Nephron (organoid): Measurements from ENCODE around the gene LPCAT2.
A peak's percentile ranks its signal among the peaks of the same experiment; 100 is the strongest.

Source experiments
- H3K27ac Mint-ChIP-seq, 3 experiments: 2 replicates each; pipeline ENCODE4 v1.8.0; 2020; ENCODE audit warnings: mixed read lengths in 3 of 3, mild to moderate bottlenecking in 2 of 3, moderate library complexity in 1 of 3
- H3K27me3 Mint-ChIP-seq: 2 replicates; pipeline ENCODE4 v1.8.0; 2021; ENCODE audit warnings: low read depth, mild to moderate bottlenecking, moderate library complexity, mixed read lengths
- H3K36me3 Mint-ChIP-seq: 2 replicates; pipeline ENCODE4 v1.8.0; 2020; ENCODE audit warnings: low read depth, mixed read lengths
- H3K4me1 Mint-ChIP-seq: 2 replicates; pipeline ENCODE4 v1.8.0; 2020; ENCODE audit warnings: mixed read lengths
- H3K4me3 Mint-ChIP-seq, 3 experiments: 2 replicates each; pipeline ENCODE4 v1.8.0; 2020; ENCODE audit warnings: mild to moderate bottlenecking in 3 of 3, mixed read lengths in 3 of 3, moderate library complexity in 2 of 3
- H3K9me3 Mint-ChIP-seq: 2 replicates; pipeline ENCODE4 v1.8.0; 2020; ENCODE audit warnings: mixed read lengths
- TF ChIP-seq, protein P1 (sequence below), 3 experiments: fragments of 200-600 bp; sonication (generic); IDR thresholded peaks; one replicate each; pipeline ENCODE4 v1.5.0; 2021; ENCODE audit warnings: antibody characterized with exemption in 3 of 3; ENCODE audit not compliant: unreplicated experiment in 3 of 3

LPCAT2 gene

DNA sequence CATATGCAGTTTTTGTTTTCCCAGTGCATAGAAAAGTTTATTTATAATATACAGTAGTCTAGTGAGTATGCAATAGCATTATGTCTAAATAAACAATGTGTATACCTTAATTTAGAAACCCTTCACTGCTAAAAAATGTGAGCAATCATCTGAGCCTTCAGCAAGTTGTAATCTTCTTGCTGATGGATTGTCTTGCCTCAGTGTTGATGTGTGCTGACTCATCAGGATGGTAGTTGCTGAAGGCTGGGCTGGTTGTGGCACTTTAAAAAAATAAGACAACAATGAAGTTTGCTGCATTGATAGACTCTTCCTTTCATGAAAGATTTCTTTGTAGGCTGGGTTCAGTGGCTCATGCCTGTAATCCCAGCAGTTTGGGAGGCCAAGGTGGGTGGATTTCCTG lies 43.7 kb downstream of the LPCAT2 start:
- TF ChIP-seq, protein P1, sequence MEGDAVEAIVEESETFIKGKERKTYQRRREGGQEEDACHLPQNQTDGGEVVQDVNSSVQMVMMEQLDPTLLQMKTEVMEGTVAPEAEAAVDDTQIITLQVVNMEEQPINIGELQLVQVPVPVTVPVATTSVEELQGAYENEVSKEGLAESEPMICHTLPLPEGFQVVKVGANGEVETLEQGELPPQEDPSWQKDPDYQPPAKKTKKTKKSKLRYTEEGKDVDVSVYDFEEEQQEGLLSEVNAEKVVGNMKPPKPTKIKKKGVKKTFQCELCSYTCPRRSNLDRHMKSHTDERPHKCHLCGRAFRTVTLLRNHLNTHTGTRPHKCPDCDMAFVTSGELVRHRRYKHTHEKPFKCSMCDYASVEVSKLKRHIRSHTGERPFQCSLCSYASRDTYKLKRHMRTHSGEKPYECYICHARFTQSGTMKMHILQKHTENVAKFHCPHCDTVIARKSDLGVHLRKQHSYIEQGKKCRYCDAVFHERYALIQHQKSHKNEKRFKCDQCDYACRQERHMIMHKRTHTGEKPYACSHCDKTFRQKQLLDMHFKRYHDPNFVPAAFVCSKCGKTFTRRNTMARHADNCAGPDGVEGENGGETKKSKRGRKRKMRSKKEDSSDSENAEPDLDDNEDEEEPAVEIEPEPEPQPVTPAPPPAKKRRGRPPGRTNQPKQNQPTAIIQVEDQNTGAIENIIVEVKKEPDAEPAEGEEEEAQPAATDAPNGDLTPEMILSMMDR (IDR thresholded peaks at IDR 0.05; ENCODE audit: unreplicated experiment in 3 of 3): no peak
- H3K36me3 Mint-ChIP-seq: peaks cover 27% of the 10 kb centered on the region
- H3K27ac Mint-ChIP-seq: no peak overlapping the region
- H3K27me3 Mint-ChIP-seq: no peaks in the 10 kb centered on the region
- peaks cover 23% of the 10 kb centered on the region for H3K9me3 Mint-ChIP-seq
- H3K4me3 Mint-ChIP-seq: no peak overlapping the region
- H3K4me1 Mint-ChIP-seq: no peaks in the 10 kb centered on the region

- H3K36me3 Mint-ChIP-seq: peaks cover 27% of the 10 kb centered on the region
- no peak overlapping the region for H3K4me3 Mint-ChIP-seq
- TF ChIP-seq, protein P1 (IDR thresholded peaks at IDR 0.05; ENCODE audit: unreplicated experiment in 3 of 3): no peak
- H3K27me3 Mint-ChIP-seq: no peaks in the 10 kb centered on the region
- H3K4me1 Mint-ChIP-seq: peaks cover 22% of the 10 kb centered on the region
- peaks cover 23% of the 10 kb centered on the region for H3K9me3 Mint-ChIP-seq
- no peak overlapping the region for H3K27ac Mint-ChIP-seq
Measured at GRCh38 chr16:55555436-55555835, 46.6 kb downstream of the LPCAT2 start.

DNA sequence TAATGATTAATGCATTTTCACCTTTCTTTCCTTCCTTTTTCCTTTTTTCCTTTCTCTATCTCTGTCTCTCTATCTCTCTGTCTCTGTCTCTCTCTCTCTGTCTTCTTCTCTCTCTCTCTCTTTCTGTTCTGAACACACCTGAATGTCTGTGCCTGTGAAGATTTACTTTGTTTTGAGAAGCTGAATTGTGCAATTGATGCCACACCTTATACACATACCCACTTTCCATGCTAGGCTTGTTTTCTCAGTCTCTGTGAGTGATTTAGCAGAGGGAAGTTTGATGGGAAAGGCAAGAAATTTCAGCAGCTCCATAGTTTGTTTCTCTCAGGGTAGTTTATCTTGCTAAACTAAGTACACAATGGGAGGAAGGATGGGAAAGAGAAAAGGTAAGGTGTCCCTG lies 48.3 kb downstream of the LPCAT2 start:
- Mint-ChIP-seq H3K27me3 (no peaks in the 10 kb centered on the region), H3K27ac (no peak overlapping the region), H3K36me3 (peaks cover 24% of the 10 kb centered on the region), H3K4me3 (no peak overlapping the region), H3K4me1 (peaks cover 22% of the 10 kb centered on the region), H3K9me3 (peaks cover 21% of the 10 kb centered on the region)
- TF ChIP-seq, protein P1 (IDR thresholded peaks at IDR 0.05; ENCODE audit: unreplicated experiment in 3 of 3): no peak

DNA sequence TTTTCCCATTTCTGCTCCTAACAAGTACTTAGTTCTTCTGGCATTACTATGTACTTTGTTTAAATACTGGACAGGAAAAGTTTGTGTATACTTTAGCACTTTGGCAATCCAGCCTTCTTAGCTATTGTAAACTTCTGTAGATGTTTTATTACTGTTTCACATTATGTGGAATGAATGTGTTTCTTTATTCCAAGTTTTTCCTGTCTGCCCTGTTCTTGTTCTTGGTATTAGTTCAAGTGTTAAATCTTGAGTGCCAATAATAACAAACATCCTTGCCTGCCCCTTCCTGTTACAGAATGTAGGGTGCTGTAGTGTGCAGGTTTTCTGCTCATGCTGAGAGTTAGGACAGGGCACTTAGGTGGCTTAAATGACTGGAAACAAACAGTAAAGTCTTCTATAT lies 50.4 kb downstream of the LPCAT2 start:
- peaks cover 22% of the 10 kb centered on the region for H3K4me1 Mint-ChIP-seq
- TF ChIP-seq, protein P1 (IDR thresholded peaks at IDR 0.05; ENCODE audit: unreplicated experiment in 3 of 3): no peak
- no peak overlapping the region for H3K4me3 Mint-ChIP-seq
- peaks cover 12% of the 10 kb centered on the region for H3K9me3 Mint-ChIP-seq
- no peaks in the 10 kb centered on the region for H3K27me3 Mint-ChIP-seq
- H3K36me3 Mint-ChIP-seq: peaks cover 14% of the 10 kb centered on the region
- H3K27ac Mint-ChIP-seq: peak overlapping the region; percentile 12 to 63 (median 31)

GRCh38 chr16:55559933-55560516 lies 51.2 kb downstream of the LPCAT2 start:
- H3K9me3 Mint-ChIP-seq: peaks cover 7% of the 10 kb centered on the region
- peaks cover 22% of the 10 kb centered on the region for H3K4me1 Mint-ChIP-seq
- H3K27ac Mint-ChIP-seq: peak overlapping the region; percentile 31 to 77 (median 72)
- H3K4me3 Mint-ChIP-seq: no peak overlapping the region
- H3K27me3 Mint-ChIP-seq: no peaks in the 10 kb centered on the region
- TF ChIP-seq, protein P1 (IDR thresholded peaks at IDR 0.05; ENCODE audit: unreplicated experiment in 3 of 3): no peak
- peaks cover 8% of the 10 kb centered on the region for H3K36me3 Mint-ChIP-seq

- no peak overlapping the region for H3K27ac Mint-ChIP-seq
- TF ChIP-seq, protein P1 (IDR thresholded peaks at IDR 0.05; ENCODE audit: unreplicated experiment in 3 of 3): no peak
- peaks cover 4% of the 10 kb centered on the region for H3K36me3 Mint-ChIP-seq
- peaks cover 3% of the 10 kb centered on the region for H3K9me3 Mint-ChIP-seq
- peaks cover 22% of the 10 kb centered on the region for H3K4me1 Mint-ChIP-seq
- no peak overlapping the region for H3K4me3 Mint-ChIP-seq
- no peaks in the 10 kb centered on the region for H3K27me3 Mint-ChIP-seq
Measured at GRCh38 chr16:55561319-55561848, 52.5 kb downstream of the LPCAT2 start.
